Hepatocyte (in vitro differentiated cells): Measurements from ENCODE around the gene FLCN.

ENCODE experiments used
- EZH2 ChIP-seq: fragments of 200-600 bp; sonication (generic); IDR thresholded peaks from 2 replicates; pipeline ENCODE4 v1.6.1; 2016; ENCODE audit warnings: antibody characterized with exemption, mild to moderate bottlenecking, borderline replicate concordance
- EZH2phosphoT487 ChIP-seq: fragments of 200-600 bp; sonication (generic); IDR thresholded peaks from one replicate; pipeline ENCODE4 v1.6.1; 2018; ENCODE audit warnings: antibody characterized with exemption, mild to moderate bottlenecking, low read depth, moderate library complexity; ENCODE audit not compliant: unreplicated experiment, severe bottlenecking
- TF ChIP-seq, protein P1 (sequence below): fragments of 200-600 bp; sonication (generic); IDR thresholded peaks from 2 replicates; pipeline ENCODE4 v1.5.1; 2016; ENCODE audit warnings: antibody characterized with exemption, mild to moderate bottlenecking; ENCODE audit not compliant: poor library complexity

DNA sequence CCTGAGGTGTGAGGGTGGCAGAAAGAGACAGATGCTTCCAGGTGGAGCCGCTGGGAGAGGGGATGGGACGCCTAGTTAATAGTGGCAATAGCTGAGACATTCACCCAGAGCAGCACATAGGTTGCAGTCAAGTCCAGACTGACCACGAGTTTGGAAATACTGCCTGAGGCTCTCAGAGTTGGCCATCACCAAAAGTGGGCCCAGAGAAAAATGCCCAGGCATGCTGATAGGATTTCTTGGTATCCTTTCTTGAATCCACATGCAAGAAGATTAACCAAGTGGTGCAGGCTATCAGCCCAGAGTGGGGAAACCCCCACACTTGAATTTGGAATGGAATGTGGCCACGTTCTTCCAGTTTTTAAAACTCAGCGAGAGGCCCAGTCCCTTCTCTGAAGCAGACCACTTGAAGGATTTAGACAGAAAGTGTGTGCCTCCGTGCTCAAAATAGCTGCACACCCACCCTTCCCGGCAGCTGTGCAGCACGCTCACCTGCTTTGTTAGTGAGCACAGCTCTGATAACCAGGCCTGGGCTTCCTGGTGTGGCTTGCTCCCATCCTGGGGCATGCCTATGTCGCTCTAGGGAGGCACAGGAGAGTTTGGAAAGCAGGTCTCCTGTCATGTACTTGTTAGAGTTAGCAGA lies 66.5 kb downstream of the FLCN start:
- TF ChIP-seq EZH2 = no peak
- TF ChIP-seq, protein P1, sequence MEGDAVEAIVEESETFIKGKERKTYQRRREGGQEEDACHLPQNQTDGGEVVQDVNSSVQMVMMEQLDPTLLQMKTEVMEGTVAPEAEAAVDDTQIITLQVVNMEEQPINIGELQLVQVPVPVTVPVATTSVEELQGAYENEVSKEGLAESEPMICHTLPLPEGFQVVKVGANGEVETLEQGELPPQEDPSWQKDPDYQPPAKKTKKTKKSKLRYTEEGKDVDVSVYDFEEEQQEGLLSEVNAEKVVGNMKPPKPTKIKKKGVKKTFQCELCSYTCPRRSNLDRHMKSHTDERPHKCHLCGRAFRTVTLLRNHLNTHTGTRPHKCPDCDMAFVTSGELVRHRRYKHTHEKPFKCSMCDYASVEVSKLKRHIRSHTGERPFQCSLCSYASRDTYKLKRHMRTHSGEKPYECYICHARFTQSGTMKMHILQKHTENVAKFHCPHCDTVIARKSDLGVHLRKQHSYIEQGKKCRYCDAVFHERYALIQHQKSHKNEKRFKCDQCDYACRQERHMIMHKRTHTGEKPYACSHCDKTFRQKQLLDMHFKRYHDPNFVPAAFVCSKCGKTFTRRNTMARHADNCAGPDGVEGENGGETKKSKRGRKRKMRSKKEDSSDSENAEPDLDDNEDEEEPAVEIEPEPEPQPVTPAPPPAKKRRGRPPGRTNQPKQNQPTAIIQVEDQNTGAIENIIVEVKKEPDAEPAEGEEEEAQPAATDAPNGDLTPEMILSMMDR = no peak
- no peak for TF ChIP-seq EZH2phosphoT487
